ENCODE data around the gene ARFGAP1.

GRCh38 chr20:63297796-63298572 is 25.4 kb downstream of the ARFGAP1 start:
- TF ChIP-seq CTCF (IDR thresholded peaks at IDR 0.05; ENCODE audit: extremely low read depth in 1 of 2, insufficient read depth in 1 of 2, low read depth in 1 of 2, low read length in 2 of 2) (no peak), MAX (IDR thresholded peaks at IDR 0.05; ENCODE audit: insufficient read depth, insufficient read length) (no peak), MYC (IDR thresholded peaks at IDR 0.05; ENCODE audit: low read depth, low read length) (no peak), FOS (IDR thresholded peaks at IDR 0.05; ENCODE audit: borderline replicate concordance, insufficient read depth, low read length) (no peak), EZH2 (IDR thresholded peaks at IDR 0.05; ENCODE audit: borderline replicate concordance, low read depth, low read length, severe bottlenecking) (no peak)
